DMS153 treated with DMSO at 0.1 percent for 48 hours (cell line): Measurements from ENCODE around the gene DRAM2.
"Not testable (repeated sequence)": the region's sequence is repeated elsewhere in the genome, so short reads cannot be mapped to it uniquely, and the experiment has no call there.

Experiments used
- DNase-seq: peaks from one replicate; lab custom pipeline; 2025; ENCODE audit not compliant: unreplicated experiment; lab: John Stamatoyannopoulos, UW

The DRAM2 gene

GRCh38 chr1:111145542-111145941 is 5.6 kb upstream of the DRAM2 start:
- DNase-seq, result no peak

GRCh38 chr1:111142356-111142975 is 2.6 kb upstream of the DRAM2 start:
- DNase-seq, result no peak

GRCh38 chr1:111141245-111142220 is 1.6 kb upstream of the DRAM2 start:
- no peak for DNase-seq

- DNase-seq, result no peak
Observed at GRCh38 chr1:111140680-111140967, 731 bp upstream of the DRAM2 start.

- peak; percentile 61 for DNase-seq
Observed at GRCh38 chr1:111139324-111139955, 453 bp downstream of the DRAM2 start.

- DNase-seq, result no peak
Observed at GRCh38 chr1:111133866-111134265, 6.0 kb downstream of the DRAM2 start.

- no peak for DNase-seq
Observed at GRCh38 chr1:111131693-111132092, 8.2 kb downstream of the DRAM2 start.

- no peak for DNase-seq
Observed at GRCh38 chr1:111129376-111129775, 10.5 kb downstream of the DRAM2 start.

- no peak for DNase-seq
Observed at GRCh38 chr1:111127923-111128643, 11.8 kb downstream of the DRAM2 start.

- no peak for DNase-seq
Observed at GRCh38 chr1:111126354-111126753, 13.5 kb downstream of the DRAM2 start.

- no peak for DNase-seq
Observed at GRCh38 chr1:111116496-111116895, 23.4 kb downstream of the DRAM2 start.

- DNase-seq, result no peak
Observed at GRCh38 chr1:111110197-111110899, 29.5 kb downstream of the DRAM2 start.

GRCh38 chr1:111104981-111105380 is 34.9 kb downstream of the DRAM2 start:
- no peak for DNase-seq

GRCh38 chr1:111101854-111102642 is 37.8 kb downstream of the DRAM2 start:
- no peak for DNase-seq

- DNase-seq, result no peak
Observed at GRCh38 chr1:111099289-111099688, 40.6 kb downstream of the DRAM2 start.

GRCh38 chr1:111097356-111098099 is 42.4 kb downstream of the DRAM2 start:
- no peak for DNase-seq

GRCh38 chr1:111095421-111095820 is 44.5 kb downstream of the DRAM2 start:
- DNase-seq, result not testable (repeated sequence)

GRCh38 chr1:111089638-111090037 is 50.3 kb downstream of the DRAM2 start:
- DNase-seq, result no peak

GRCh38 chr1:111085676-111086075 is 54.2 kb downstream of the DRAM2 start:
- DNase-seq, result no peak
